ENCODE results near the gene TTLL11. TPM values are rescaled to one million over a fixed set of nuclear protein-coding genes. Genes with fewer than 3 reads are reported as not detected.

TTLL11 gene
- total RNA-seq, 1 donor from 2014 or later, result 6.9 TPM

DNA sequence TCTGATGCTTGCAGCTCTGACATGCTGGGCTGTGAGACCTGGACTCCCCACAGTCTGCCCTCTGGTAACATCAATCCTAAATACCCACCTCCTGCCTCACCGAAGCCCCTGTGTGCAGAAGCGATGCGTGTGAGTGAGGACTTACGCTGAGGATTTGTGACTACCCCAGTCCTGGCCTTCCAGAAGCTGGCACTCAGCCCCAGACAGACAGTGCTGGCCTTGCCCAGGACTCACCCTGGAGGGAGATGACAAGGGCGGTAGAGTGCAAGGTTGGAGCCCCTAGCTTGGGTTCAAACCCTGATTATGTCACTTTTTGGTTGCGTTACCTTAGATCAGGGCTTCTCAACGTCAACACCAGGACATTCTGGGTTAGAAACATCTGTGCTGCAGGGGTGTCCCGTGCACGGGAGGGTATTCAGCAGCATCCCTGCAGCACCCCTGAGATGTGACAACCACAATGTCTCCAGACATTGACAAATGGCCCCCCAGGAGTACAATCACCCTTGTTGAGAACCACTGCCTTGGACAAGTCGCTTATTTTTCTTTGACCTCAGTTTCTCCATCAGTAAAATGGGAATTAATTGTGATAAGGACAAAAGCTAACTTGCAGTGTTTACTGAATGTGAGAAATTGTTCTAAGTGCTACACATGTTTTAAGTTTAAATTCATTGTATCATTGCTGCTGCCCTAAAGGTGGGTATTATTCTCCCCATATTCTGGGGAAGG is 23.5 kb upstream of the TTLL11 start:
- Mint-ChIP-seq H3K4me3 (ENCODE audit: unreplicated experiment) (no peak overlapping the region), H3K27me3 (ENCODE audit: low read depth, unreplicated experiment) (peaks cover 49% of the 10 kb centered on the region), H3K9me3 (ENCODE audit: unreplicated experiment) (no peaks in the 10 kb centered on the region), H3K36me3 (ENCODE audit: low read depth, unreplicated experiment) (no peaks in the 10 kb centered on the region), H3K27ac (ENCODE audit: unreplicated experiment) (no peak overlapping the region), H3K4me1 (ENCODE audit: low read depth, unreplicated experiment) (no peaks in the 10 kb centered on the region)
- Histone ChIP-seq H3K27me3 (ENCODE audit: insufficient read depth, low read length) (peaks cover 13% of the 10 kb centered on the region), H3K4me3 (ENCODE audit: insufficient read depth, low read depth, low read length) (no peak overlapping the region), H3K27ac (ENCODE audit: low read depth, low read length) (no peak overlapping the region), H3K4me2 (ENCODE audit: low read length) (no peak overlapping the region), H3K9ac (ENCODE audit: low read length) (no peak overlapping the region), H4K20me1 (ENCODE audit: insufficient read depth, low read length) (no peaks in the 10 kb centered on the region), H3K79me2 (ENCODE audit: insufficient read depth, low read length) (no peaks in the 10 kb centered on the region), H3K9me3 (ENCODE audit: insufficient read depth, low read depth, low read length) (no peaks in the 10 kb centered on the region), H3K36me3 (ENCODE audit: insufficient read depth, low read length) (no peaks in the 10 kb centered on the region), H2AFZ (ENCODE audit: low read depth, low read length) (no peak overlapping the region), H3K4me1 (ENCODE audit: insufficient read depth, low read length) (no peaks in the 10 kb centered on the region)
- TF ChIP-seq EZH2 (IDR thresholded peaks at IDR 0.05; ENCODE audit: insufficient read depth, low read length), result no peak
- TF ChIP-seq, protein P1, sequence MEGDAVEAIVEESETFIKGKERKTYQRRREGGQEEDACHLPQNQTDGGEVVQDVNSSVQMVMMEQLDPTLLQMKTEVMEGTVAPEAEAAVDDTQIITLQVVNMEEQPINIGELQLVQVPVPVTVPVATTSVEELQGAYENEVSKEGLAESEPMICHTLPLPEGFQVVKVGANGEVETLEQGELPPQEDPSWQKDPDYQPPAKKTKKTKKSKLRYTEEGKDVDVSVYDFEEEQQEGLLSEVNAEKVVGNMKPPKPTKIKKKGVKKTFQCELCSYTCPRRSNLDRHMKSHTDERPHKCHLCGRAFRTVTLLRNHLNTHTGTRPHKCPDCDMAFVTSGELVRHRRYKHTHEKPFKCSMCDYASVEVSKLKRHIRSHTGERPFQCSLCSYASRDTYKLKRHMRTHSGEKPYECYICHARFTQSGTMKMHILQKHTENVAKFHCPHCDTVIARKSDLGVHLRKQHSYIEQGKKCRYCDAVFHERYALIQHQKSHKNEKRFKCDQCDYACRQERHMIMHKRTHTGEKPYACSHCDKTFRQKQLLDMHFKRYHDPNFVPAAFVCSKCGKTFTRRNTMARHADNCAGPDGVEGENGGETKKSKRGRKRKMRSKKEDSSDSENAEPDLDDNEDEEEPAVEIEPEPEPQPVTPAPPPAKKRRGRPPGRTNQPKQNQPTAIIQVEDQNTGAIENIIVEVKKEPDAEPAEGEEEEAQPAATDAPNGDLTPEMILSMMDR (IDR thresholded peaks at IDR 0.05; ENCODE audit: insufficient read depth, low read depth, low read length), result no peak
- no peak for DNase-seq (ENCODE audit: low read depth)
- no peak for FAIRE-seq

DNA sequence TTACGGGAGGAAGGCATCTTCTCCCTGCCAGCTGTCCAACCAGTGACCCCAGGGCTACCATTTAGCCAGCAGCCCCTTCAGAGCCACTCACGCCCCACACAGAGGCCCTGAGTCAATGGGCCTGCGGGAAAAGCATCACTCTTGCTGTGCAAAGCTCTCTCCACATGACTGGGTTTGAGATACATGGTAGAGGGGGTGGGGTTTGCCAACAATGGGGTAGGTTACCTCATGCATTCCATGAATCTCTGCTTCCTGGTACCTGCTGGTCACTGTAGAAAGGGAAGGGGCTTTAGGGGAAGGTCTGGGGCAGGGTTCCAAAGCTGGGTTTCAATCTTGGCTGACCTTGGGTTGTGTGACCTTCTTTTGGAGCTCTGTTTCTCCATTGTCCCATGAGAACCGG is 22.9 kb upstream of the TTLL11 start:
- H3K4me3 Mint-ChIP-seq (ENCODE audit: unreplicated experiment), result no peak overlapping the region
- no peaks in the 10 kb centered on the region for H3K9me3 Mint-ChIP-seq (ENCODE audit: unreplicated experiment)

More for the DNA sequence above, 22.9 kb upstream of the TTLL11 start:
- DNase-seq (ENCODE audit: low read depth) (no peak), FAIRE-seq (no peak)
- Histone ChIP-seq H3K27ac (ENCODE audit: low read depth, low read length) (no peak overlapping the region), H3K27me3 (ENCODE audit: insufficient read depth, low read length) (peaks cover 13% of the 10 kb centered on the region), H2AFZ (ENCODE audit: low read depth, low read length) (no peak overlapping the region), H3K9me3 (ENCODE audit: insufficient read depth, low read depth, low read length) (no peaks in the 10 kb centered on the region), H3K4me3 (ENCODE audit: insufficient read depth, low read depth, low read length) (no peak overlapping the region), H3K9ac (ENCODE audit: low read length) (no peak overlapping the region), H3K4me1 (ENCODE audit: insufficient read depth, low read length) (no peaks in the 10 kb centered on the region), H3K36me3 (ENCODE audit: insufficient read depth, low read length) (no peaks in the 10 kb centered on the region), H3K79me2 (ENCODE audit: insufficient read depth, low read length) (no peaks in the 10 kb centered on the region), H3K4me2 (ENCODE audit: low read length) (no peak overlapping the region), H4K20me1 (ENCODE audit: insufficient read depth, low read length) (no peaks in the 10 kb centered on the region)
- Mint-ChIP-seq H3K27ac (ENCODE audit: unreplicated experiment) (no peak overlapping the region), H3K36me3 (ENCODE audit: low read depth, unreplicated experiment) (no peaks in the 10 kb centered on the region), H3K27me3 (ENCODE audit: low read depth, unreplicated experiment) (peaks cover 49% of the 10 kb centered on the region), H3K4me1 (ENCODE audit: low read depth, unreplicated experiment) (no peaks in the 10 kb centered on the region)
- TF ChIP-seq, protein P1 (IDR thresholded peaks at IDR 0.05; ENCODE audit: insufficient read depth, low read depth, low read length), result no peak
- TF ChIP-seq EZH2 (IDR thresholded peaks at IDR 0.05; ENCODE audit: insufficient read depth, low read length), result no peak
